ENCODE data around the gene GOLGA6L2. TPM values are rescaled to one million over a fixed set of nuclear protein-coding genes. Genes with fewer than 3 reads are reported as not detected.
"Not testable (repeated sequence)": the region's sequence is repeated elsewhere in the genome, so short reads cannot be mapped to it uniquely, and the experiment has no call there.

GOLGA6L2 gene
- total RNA-seq, 1 donor from 2014 or later: not detected

DNA sequence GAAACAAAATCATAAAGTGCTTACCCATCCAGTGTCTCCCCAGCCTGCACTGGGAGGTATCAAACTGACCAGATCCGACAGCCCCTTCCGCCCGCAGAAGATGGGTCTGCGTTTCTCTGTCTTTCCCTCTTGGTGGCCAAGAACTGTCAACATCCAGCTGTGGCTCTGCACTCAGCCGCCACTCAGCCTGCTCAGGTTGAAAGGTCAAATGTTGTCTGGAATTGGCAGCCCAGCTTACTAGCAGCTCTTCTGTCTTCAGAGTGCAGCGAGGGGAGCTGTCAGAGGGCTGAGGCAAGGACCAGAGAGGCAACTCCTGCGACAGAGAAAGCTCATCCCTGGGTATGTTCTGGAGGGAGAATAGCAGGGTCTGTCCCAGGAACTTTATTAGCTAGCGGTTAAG lies 45.4 kb downstream of the GOLGA6L2 start:
- intact Hi-C loops (cut with DNase I): no loop called here

DNA sequence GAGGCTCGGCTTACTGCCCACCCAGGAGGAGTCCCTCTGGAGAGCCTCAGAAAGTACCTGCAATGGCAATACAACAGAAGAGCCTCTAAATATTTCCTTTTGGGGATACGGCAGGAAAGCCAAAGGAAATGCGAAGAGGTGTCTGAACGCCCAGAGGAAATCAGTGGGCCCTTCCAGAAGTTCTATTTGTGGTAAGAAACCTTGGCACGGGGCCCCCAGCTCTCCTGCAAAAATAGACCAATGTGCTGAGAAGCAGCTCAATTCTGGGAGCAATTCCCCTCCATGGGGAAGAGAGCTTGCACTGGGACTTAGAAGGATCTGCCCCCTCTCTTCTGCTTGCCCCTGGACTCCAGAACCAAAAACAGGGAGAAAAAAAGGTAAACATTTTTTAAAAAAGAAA lies 47.8 kb downstream of the GOLGA6L2 start:
- ATAC-seq; intact Hi-C loops (cut with DNase I); DNase-seq (ENCODE audit: missing footprints): not testable (repeated sequence)

More for the DNA sequence above, 45.4 kb downstream of the GOLGA6L2 start:
- no peak for ATAC-seq
- no peak for DNase-seq (ENCODE audit: missing footprints)

DNA sequence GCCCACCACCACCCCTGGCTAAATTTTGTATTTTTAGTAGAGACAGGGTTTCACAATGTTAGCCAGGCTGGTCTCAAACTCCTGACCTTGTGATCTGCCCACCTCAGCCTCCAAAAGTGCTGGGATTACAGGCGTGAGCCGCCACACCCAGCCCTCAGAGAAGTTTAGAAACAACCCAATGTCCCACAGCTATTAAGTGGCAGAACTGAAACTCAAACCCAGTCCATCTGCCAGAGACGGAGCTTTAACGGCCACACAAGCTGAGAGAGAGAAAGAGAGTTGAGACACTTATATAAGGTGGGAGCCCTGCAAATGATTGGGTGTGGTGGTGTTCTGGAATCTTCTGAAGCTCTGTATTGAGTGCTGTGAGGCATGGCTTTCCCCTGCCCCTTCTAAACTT lies 48.7 kb downstream of the GOLGA6L2 start:
- DNase-seq (ENCODE audit: missing footprints); intact Hi-C loops (cut with DNase I); ATAC-seq: not testable (repeated sequence)

DNA sequence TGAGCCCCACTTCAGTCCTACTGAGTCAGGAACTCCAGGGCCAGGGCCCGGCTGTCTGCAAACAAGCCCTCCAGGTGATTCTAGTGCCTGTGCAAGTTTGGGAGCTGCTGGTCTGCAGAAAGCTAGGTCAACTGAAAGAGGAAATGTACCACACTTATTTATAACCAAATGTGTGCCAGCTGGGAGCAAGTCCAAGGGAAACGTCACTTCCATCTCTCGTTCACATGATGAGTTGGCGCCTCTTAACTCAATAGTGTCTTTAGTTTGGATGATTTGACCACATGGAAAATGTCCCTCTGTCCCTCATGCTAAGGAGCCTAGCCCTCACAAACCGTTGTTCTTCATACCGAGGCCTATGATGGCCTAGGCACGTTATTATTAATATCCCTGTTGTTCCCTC lies 49.3 kb downstream of the GOLGA6L2 start:
- ATAC-seq (peak; percentile 38), DNase-seq (ENCODE audit: missing footprints) (no peak)
- intact Hi-C loops (cut with DNase I): no loop called here

DNA sequence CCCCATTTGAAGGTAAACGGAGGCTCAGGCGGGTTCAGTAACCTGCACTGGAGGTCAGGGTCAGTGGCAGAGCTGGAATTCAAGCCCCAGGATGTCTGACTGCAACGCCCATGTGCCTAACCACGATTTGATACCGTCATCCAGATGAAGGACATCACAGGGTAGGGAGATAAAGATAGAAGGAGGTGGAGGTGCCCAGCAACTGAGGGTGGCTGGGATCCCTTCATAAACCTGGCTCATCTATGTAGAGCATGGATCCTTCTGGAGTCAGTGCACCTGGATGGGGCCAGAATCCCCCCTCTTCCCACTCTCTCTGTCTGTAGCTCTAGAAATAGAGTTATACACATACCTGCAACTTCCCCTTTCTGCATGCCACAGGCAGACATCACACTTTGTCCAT lies 51.2 kb downstream of the GOLGA6L2 start:
- no peak for ATAC-seq
- no peak for DNase-seq (ENCODE audit: missing footprints)
- intact Hi-C loops (cut with DNase I): no loop called here

DNA sequence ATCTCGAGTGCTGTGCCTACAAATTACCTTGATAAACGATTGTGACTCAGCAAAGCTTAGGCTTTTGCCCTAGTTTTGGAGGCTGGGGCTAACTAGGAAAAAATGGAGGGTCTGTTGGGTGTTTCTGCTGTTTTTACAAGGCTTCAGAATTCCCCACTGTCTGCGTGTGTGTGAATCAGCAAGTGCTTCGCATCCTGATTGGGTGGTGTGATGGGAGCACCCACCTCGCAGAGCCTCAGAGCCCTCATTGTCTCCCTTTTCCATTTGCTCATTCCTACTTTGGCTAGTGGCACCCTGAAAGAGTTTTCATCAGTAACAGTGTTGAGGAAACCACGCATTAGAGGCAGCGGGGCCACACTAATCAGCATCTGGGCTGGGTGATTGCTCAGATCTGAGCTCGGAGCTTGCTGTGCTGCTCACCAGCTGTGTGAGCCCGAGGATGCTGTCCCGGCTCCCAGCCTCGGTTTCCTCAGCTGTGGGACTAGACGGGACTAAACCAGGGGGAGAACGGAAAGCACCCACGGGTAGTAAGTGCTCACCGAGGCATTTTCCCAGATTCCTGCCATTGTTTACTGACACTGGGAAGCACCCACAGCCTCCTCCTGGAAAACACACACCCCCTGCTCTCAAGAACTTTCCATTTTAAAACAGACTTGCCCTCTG lies 51.9 kb downstream of the GOLGA6L2 start:
- intact Hi-C loops (cut with DNase I): no loop called here
- DNase-seq (ENCODE audit: missing footprints) (no peak), ATAC-seq (no peak)

Other genes starting within 250 kb of the GOLGA6L2 start
- not detected for gene GOLGA6L26, start 113.0 kb downstream of the GOLGA6L2 start, total RNA-seq
- 0.30 TPM for gene GOLGA8S, start 92.5 kb downstream of the GOLGA6L2 start, total RNA-seq
- gene MKRN3, start 118.4 kb upstream of the GOLGA6L2 start, total RNA-seq: 0.97 TPM
- gene MAGEL2, start 200.6 kb upstream of the GOLGA6L2 start, total RNA-seq: not detected
- gene NDN, start 240.1 kb upstream of the GOLGA6L2 start, total RNA-seq: 40.0 TPM

Data from Right ventricle myocardium inferior (tissue), 1 donor.